ENCODE measurements around the gene GANAB. TPM values are rescaled to one million over a fixed set of nuclear protein-coding genes. Genes with fewer than 3 reads are reported as not detected.
"Not testable (repeated sequence)": the region's sequence is repeated elsewhere in the genome, so short reads cannot be mapped to it uniquely, and the experiment has no call there.

GANAB gene
- total RNA-seq, 4 donors from 2014 or later: 158 to 297 (median 201) TPM

GRCh38 chr11:62656796-62657429 is 10.5 kb upstream of the GANAB start:
- 52 to 65% methylated on average over 5 of the region's 5 CpGs for WGBS, 2 donors
- DNase-seq: no peak

GRCh38 chr11:62654297-62654696 is 7.9 kb upstream of the GANAB start:
- TF ChIP-seq CTCF (IDR thresholded peaks at IDR 0.05) (no peak), POLR2A (IDR thresholded peaks at IDR 0.05) (no peak)
- Histone ChIP-seq H3K36me3 (peaks cover 0 to 6% of the 10 kb centered on the region in 2 donors), H3K9me3 (no peaks in the 10 kb centered on the region), H3K27me3 (no peaks in the 10 kb centered on the region), H3K27ac (no peak overlapping the region), H3K4me3 (replicated peaks in 1 of 3) (no peak overlapping the region), H3K4me1 (peaks cover 6 to 11% of the 10 kb centered on the region in 2 donors)
- intact Hi-C loops (cut with DNase I): no loop called here
- WGBS, 2 donors: 79 to 84% methylated on average over 11 of the region's 11 CpGs
- DNase-seq: no peak

More at GRCh38 chr11:62656796-62657429, 10.5 kb upstream of the GANAB start:
- intact Hi-C loops (cut with DNase I): no loop called here
- no peak for TF ChIP-seq CTCF (IDR thresholded peaks at IDR 0.05)
- no peak for TF ChIP-seq POLR2A (IDR thresholded peaks at IDR 0.05)
- Histone ChIP-seq H3K27ac (no peak overlapping the region), H3K4me3 (replicated peaks in 1 of 3) (no peak overlapping the region), H3K36me3 (no peaks in the 10 kb centered on the region), H3K4me1 (peaks cover 6% of the 10 kb centered on the region in 2 donors), H3K27me3 (no peaks in the 10 kb centered on the region), H3K9me3 (no peaks in the 10 kb centered on the region)

GRCh38 chr11:62652161-62653006 is 6.0 kb upstream of the GANAB start:
- peaks cover 6 to 11% of the 10 kb centered on the region in 2 donors for H3K4me1 ChIP-seq
- peak overlapping the region; percentile 69 to 77 (median 76) for H3K27ac ChIP-seq
- WGBS, 2 donors: 46 to 66% methylated on average over 9 to 12 of the region's 16 CpGs
- H3K27me3 ChIP-seq: no peaks in the 10 kb centered on the region
- no peak for DNase-seq
- no peak for TF ChIP-seq POLR2A (IDR thresholded peaks at IDR 0.05)
- TF ChIP-seq CTCF (IDR thresholded peaks at IDR 0.05): no peak
- H3K4me3 ChIP-seq (replicated peaks in 1 of 3): peak overlapping the region; percentile 46 to 61 (median 60)
- H3K9me3 ChIP-seq: no peaks in the 10 kb centered on the region
- peaks cover 0 to 16% of the 10 kb centered on the region in 2 donors for H3K36me3 ChIP-seq
- intact Hi-C loops (cut with DNase I): no loop called here

GRCh38 chr11:62650283-62650682 is 3.9 kb upstream of the GANAB start:
- H3K4me3 ChIP-seq (replicated peaks in 1 of 3); H3K9me3 ChIP-seq; H3K27me3 ChIP-seq; intact Hi-C loops (cut with DNase I); DNase-seq; H3K27ac ChIP-seq: not testable (repeated sequence)
- H3K36me3 ChIP-seq: peaks cover 0 to 16% of the 10 kb centered on the region in 2 donors
- peaks cover 16 to 18% of the 10 kb centered on the region in 2 donors for H3K4me1 ChIP-seq
- 96 to 97% methylated on average over 12 of the region's 12 CpGs for WGBS, 2 donors

- WGBS, 2 donors: 93% methylated on average over 11 of the region's 11 CpGs
- Histone ChIP-seq H3K4me3 (replicated peaks in 1 of 3) (no peak overlapping the region), H3K9me3 (no peaks in the 10 kb centered on the region), H3K27ac (no peak overlapping the region), H3K36me3 (peaks cover 0 to 16% of the 10 kb centered on the region in 2 donors), H3K4me1 (peaks cover 19 to 22% of the 10 kb centered on the region in 2 donors), H3K27me3 (no peaks in the 10 kb centered on the region)
- intact Hi-C loops (cut with DNase I): no loop called here
- TF ChIP-seq POLR2A (IDR thresholded peaks at IDR 0.05) (no peak), CTCF (IDR thresholded peaks at IDR 0.05) (no peak)
- no peak for DNase-seq
Observed at GRCh38 chr11:62649486-62649885, 3.1 kb upstream of the GANAB start.

All from thyroid gland (tissue), 4 donors.